GM15510 (cell line): ENCODE measurements around the gene MPC1.

Experiments
- POLR2A ChIP-seq: IDR thresholded peaks from 3 replicates; pipeline ENCODE4 v1.6.1; 2011; ENCODE audit warnings: borderline replicate concordance; ENCODE audit not compliant: insufficient read length; ENCODE audit errors: extremely low read depth

MPC1 gene

GRCh38 chr6:166318649-166319600 is 63.8 kb downstream of the MPC1 start:
- no peak for TF ChIP-seq POLR2A

GRCh38 chr6:166318227-166318626 is 64.5 kb downstream of the MPC1 start:
- no peak for TF ChIP-seq POLR2A

GRCh38 chr6:166317261-166318212 is 65.2 kb downstream of the MPC1 start:
- TF ChIP-seq POLR2A, result no peak

GRCh38 chr6:166315436-166315835 is 67.3 kb downstream of the MPC1 start:
- TF ChIP-seq POLR2A, result no peak
